ENCODE results near the gene SLC35B4. TPM values are rescaled to one million over a fixed set of nuclear protein-coding genes. Genes with fewer than 3 reads are reported as not detected.
"Not testable (repeated sequence)": the region's sequence is repeated elsewhere in the genome, so short reads cannot be mapped to it uniquely, and the experiment has no call there.

The SLC35B4 gene
- polyA plus RNA-seq, 1 experiment: 27.9 TPM

DNA sequence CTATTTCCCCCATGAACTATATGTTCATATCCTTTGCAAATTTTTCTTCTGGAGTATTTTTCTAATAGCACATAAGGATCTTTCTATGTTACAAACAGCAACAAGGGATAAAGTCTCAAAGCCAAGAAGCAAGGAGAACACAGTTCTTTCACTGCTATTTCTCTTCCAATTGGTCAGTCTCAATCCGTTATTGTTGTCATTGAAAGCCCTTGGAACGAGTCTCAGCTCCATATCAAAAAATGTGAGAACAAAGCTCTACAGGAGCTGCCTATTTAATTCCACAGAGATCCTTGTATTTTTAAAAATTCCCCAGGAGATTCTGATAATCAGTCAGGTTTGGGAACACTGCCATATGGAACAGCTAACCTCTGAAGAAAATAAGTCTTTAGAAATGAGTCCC lies 15.7 kb downstream of the SLC35B4 start:
- no peak overlapping the region for H3K4me3 ChIP-seq (ENCODE audit: low read depth, low read length)
- H3K27me3 ChIP-seq (ENCODE audit: control insufficient read depth, insufficient read depth, low read length): no peaks in the 10 kb centered on the region
- CTCF ChIA-PET: interaction anchor here (1.1 kb wide), 1 partner anchor 16 kb away, joined by 3 read pairs; the partner anchor contains the start of gene SLC35B4
- no peaks in the 10 kb centered on the region for H3K9me3 ChIP-seq (ENCODE audit: control insufficient read depth, insufficient read depth, low read length)
- DNase-seq (ENCODE audit: low read depth, low spot score): no peak
- H3K27ac ChIP-seq (ENCODE audit: low read depth, low read length): no peak overlapping the region
- POLR2A ChIA-PET: no interaction called here
- TF ChIP-seq, protein P1, sequence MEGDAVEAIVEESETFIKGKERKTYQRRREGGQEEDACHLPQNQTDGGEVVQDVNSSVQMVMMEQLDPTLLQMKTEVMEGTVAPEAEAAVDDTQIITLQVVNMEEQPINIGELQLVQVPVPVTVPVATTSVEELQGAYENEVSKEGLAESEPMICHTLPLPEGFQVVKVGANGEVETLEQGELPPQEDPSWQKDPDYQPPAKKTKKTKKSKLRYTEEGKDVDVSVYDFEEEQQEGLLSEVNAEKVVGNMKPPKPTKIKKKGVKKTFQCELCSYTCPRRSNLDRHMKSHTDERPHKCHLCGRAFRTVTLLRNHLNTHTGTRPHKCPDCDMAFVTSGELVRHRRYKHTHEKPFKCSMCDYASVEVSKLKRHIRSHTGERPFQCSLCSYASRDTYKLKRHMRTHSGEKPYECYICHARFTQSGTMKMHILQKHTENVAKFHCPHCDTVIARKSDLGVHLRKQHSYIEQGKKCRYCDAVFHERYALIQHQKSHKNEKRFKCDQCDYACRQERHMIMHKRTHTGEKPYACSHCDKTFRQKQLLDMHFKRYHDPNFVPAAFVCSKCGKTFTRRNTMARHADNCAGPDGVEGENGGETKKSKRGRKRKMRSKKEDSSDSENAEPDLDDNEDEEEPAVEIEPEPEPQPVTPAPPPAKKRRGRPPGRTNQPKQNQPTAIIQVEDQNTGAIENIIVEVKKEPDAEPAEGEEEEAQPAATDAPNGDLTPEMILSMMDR (IDR thresholded peaks at IDR 0.05; ENCODE audit: low read depth, low read length): no peak

DNA sequence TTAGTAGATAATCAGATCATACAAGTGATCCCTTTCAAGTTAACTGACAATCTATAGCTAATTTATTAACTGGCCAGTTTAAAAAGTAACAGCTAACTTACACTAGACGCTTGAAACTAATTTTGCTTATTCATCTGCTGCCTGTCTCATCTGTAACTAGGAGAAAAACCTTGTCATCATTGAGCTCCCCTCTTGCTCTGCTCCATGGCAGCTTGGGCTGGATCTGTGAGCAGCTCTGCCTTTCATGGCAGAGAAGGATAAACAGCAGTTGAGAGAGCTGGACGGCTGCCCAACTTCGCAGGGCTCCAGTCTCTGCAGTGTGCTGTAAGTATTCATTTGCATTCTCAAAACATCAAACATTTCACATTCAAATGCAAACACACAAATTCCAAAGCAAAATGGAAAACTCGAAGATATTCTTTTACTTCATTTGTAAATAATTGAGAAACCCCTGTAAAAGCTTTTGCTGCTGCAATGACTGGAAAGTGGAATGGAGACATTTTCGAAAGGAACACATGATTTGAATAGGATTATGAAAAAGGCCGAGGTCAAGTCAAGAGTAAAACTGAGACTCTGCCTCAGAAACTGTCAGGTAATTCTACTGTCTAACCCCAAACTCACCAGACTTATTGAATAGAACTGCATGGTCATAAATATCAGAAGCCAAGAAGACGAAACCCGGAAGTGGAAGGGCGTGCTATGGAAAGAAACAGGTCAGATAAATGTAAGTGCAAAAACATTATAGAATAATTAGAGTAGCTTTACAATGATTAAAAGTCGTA lies 17.6 kb downstream of the SLC35B4 start:
- H3K9me3 ChIP-seq (ENCODE audit: control insufficient read depth, insufficient read depth, low read length): no peaks in the 10 kb centered on the region
- no peak overlapping the region for H3K4me3 ChIP-seq (ENCODE audit: low read depth, low read length)
- TF ChIP-seq, protein P1 (IDR thresholded peaks at IDR 0.05; ENCODE audit: low read depth, low read length): no peak
- ChIA-PET CTCF (interaction anchor here (0.5 to 1.8 kb wide), 2 partner anchors 59 to 1220 kb away, joined by 3 to 6 read pairs; no protein-coding TSS in a partner anchor), POLR2A (interaction anchor here (1.3 kb wide), 1 partner anchor 18 kb away, joined by 6 read pairs; the partner anchor contains the start of gene SLC35B4)
- DNase-seq (ENCODE audit: low read depth, low spot score): peak; percentile 74
- no peak overlapping the region for H3K27ac ChIP-seq (ENCODE audit: low read depth, low read length)
- no peaks in the 10 kb centered on the region for H3K27me3 ChIP-seq (ENCODE audit: control insufficient read depth, insufficient read depth, low read length)

DNA sequence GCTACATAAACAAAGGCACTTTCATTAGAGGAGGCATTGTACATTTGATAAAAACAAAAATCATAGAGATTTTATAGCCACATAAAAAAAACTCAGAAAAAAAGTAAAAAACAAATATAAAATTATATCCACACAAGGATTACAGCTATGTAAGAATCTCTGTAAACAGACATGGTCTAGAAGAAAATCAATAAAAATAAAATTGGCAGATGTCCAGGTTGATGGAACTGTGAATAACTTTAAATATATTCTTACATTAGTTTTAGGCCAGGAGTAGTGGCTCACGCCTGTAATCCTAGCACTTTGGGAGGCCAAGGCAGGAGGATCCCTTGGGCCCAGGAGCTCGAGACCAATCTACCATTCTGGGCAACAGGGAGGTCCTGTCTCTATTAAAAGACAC lies 19.2 kb downstream of the SLC35B4 start:
- H3K27me3 ChIP-seq (ENCODE audit: control insufficient read depth, insufficient read depth, low read length): no peaks in the 10 kb centered on the region
- DNase-seq (ENCODE audit: low read depth, low spot score): no peak
- TF ChIP-seq, protein P1 (IDR thresholded peaks at IDR 0.05; ENCODE audit: low read depth, low read length): no peak
- H3K9me3 ChIP-seq (ENCODE audit: control insufficient read depth, insufficient read depth, low read length): no peaks in the 10 kb centered on the region
- no peak overlapping the region for H3K27ac ChIP-seq (ENCODE audit: low read depth, low read length)
- ChIA-PET CTCF (interaction anchor here (1.8 kb wide), 1 partner anchor 60 kb away, joined by 6 read pairs; no protein-coding TSS in a partner anchor), POLR2A (no interaction called here)
- H3K4me3 ChIP-seq (ENCODE audit: low read depth, low read length): no peak overlapping the region

DNA sequence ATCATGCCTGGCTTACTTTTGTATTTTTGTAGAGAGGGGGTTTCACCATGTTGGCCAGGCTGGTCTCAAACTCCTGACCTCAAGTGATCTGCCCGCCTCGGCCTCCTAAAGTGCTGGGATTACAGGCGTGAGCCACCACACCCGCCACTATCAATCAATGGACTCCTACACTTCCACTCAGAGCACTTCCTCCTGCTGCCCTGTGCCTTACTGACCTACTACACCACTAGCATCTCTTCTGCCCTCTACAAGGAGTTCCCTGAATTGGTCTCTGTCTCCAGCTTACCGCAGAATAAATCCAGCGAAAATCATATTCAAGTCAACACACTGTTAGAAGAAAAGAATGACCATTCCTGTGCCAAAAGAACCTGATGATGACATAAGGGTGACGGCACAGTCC lies 20.7 kb downstream of the SLC35B4 start:
- H3K27me3 ChIP-seq (ENCODE audit: control insufficient read depth, insufficient read depth, low read length); POLR2A ChIA-PET; H3K27ac ChIP-seq (ENCODE audit: low read depth, low read length); H3K4me3 ChIP-seq (ENCODE audit: low read depth, low read length); H3K9me3 ChIP-seq (ENCODE audit: control insufficient read depth, insufficient read depth, low read length); DNase-seq (ENCODE audit: low read depth, low spot score): not testable (repeated sequence)
- CTCF ChIA-PET: interaction anchor here (0.7 to 1.1 kb wide), 2 partner anchors 124 to 251 kb away, joined by 3 read pairs; no protein-coding TSS in a partner anchor

DNA sequence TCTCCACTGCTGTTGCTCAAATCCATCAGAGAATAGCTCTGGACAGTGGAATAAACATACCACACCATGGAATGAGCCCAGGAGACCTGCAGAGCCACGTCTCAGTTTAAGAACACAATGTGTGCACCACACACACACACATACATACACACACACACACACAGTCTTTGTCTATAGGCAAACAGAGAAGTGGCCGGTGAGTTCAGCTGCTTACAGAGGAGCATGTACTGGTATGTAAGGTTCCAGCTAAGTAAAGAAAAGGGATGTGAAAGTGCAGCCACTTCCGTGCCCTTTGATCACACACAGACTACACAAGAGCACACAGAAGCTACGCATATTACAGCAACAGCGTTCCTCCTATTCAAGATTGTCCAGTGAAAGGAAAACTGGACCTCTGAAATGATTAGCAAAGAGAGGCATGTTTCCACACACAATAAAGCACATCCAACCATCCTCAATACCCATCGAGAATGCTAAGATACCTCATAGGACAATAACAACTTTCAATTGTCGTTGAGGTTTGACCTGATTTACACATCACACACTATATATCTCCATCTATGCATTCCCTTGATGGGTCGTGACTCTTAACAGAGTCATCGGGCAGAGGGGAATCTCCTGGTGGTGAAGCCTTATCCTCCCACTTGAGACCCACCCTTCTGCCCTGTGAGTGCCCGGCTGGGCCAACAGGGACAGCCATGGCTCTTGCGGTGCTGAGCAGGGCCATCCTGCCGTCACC lies 23.6 kb downstream of the SLC35B4 start:
- no peak for DNase-seq (ENCODE audit: low read depth, low spot score)
- CTCF ChIA-PET: interaction anchor here (0.9 kb wide), 1 partner anchor 24 kb away, joined by 3 read pairs; no protein-coding TSS in a partner anchor
- TF ChIP-seq, protein P1 (IDR thresholded peaks at IDR 0.05; ENCODE audit: low read depth, low read length): no peak

More for the DNA sequence above, 23.6 kb downstream of the SLC35B4 start:
- no peak overlapping the region for H3K4me3 ChIP-seq (ENCODE audit: low read depth, low read length)
- H3K9me3 ChIP-seq (ENCODE audit: control insufficient read depth, insufficient read depth, low read length): no peaks in the 10 kb centered on the region
- H3K27me3 ChIP-seq (ENCODE audit: control insufficient read depth, insufficient read depth, low read length): no peaks in the 10 kb centered on the region
- H3K27ac ChIP-seq (ENCODE audit: low read depth, low read length): no peak overlapping the region
- POLR2A ChIA-PET: no interaction called here
